Measurements from ENCODE around the gene IL4I1.

The IL4I1 gene

GRCh38 chr19:49924004-49924880 lies 27.6 kb upstream of the IL4I1 start:
- DNase-seq, result no peak

- DNase-seq, result no peak
Measured at GRCh38 chr19:49923055-49924003, 26.6 kb upstream of the IL4I1 start.

GRCh38 chr19:49921871-49922795 lies 25.4 kb upstream of the IL4I1 start:
- DNase-seq, result no peak

- DNase-seq, result no peak
Measured at GRCh38 chr19:49920624-49921363, 24.1 kb upstream of the IL4I1 start.

GRCh38 chr19:49918089-49918488 lies 21.4 kb upstream of the IL4I1 start:
- DNase-seq, result no peak

GRCh38 chr19:49916839-49917733 lies 20.4 kb upstream of the IL4I1 start:
- DNase-seq, result no peak

GRCh38 chr19:49915271-49915670 lies 18.6 kb upstream of the IL4I1 start:
- DNase-seq, result no peak

- DNase-seq, result no peak
Measured at GRCh38 chr19:49913720-49914119, 17.0 kb upstream of the IL4I1 start.

- no peak for DNase-seq
Measured at GRCh38 chr19:49912965-49913685, 16.4 kb upstream of the IL4I1 start.

- no peak for DNase-seq
Measured at GRCh38 chr19:49911381-49912145, 14.9 kb upstream of the IL4I1 start.

GRCh38 chr19:49910179-49910578 lies 13.5 kb upstream of the IL4I1 start:
- DNase-seq, result no peak

- DNase-seq, result no peak
Measured at GRCh38 chr19:49908480-49909420, 12.1 kb upstream of the IL4I1 start.

GRCh38 chr19:49907745-49908446 lies 11.2 kb upstream of the IL4I1 start:
- no peak for DNase-seq

- no peak for DNase-seq
Measured at GRCh38 chr19:49906879-49907564, 10.3 kb upstream of the IL4I1 start.

GRCh38 chr19:49904136-49904535 lies 7.4 kb upstream of the IL4I1 start:
- DNase-seq, result no peak

GRCh38 chr19:49895566-49896297 lies 955 bp downstream of the IL4I1 start:
- DNase-seq, result no peak

All from NCI-H1048 (cell line).